Inflammatory macrophage treated with lipopolysaccharide for 4 hours (primary cell): ENCODE results near the gene HSP90AB1.

ENCODE experiments used
- DNase-seq: peaks from one replicate; pipeline ENCODE4 v3.0.0-alpha.2; 2020

Gene HSP90AB1

GRCh38 chr6:44292661-44293365 is 45.9 kb downstream of the HSP90AB1 start:
- no peak for DNase-seq

- no peak for DNase-seq
Observed at GRCh38 chr6:44294832-44295791, 48.2 kb downstream of the HSP90AB1 start.

GRCh38 chr6:44297063-44298038 is 50.5 kb downstream of the HSP90AB1 start:
- no peak for DNase-seq

- DNase-seq, result no peak
Observed at GRCh38 chr6:44298055-44298803, 51.3 kb downstream of the HSP90AB1 start.

GRCh38 chr6:44298864-44299263 is 52.0 kb downstream of the HSP90AB1 start:
- DNase-seq, result no peak

- no peak for DNase-seq
Observed at GRCh38 chr6:44300292-44300823, 53.5 kb downstream of the HSP90AB1 start.

GRCh38 chr6:44301106-44301505 is 54.2 kb downstream of the HSP90AB1 start:
- DNase-seq, result no peak

- DNase-seq, result no peak
Observed at GRCh38 chr6:44301782-44302564, 55.1 kb downstream of the HSP90AB1 start.

GRCh38 chr6:44302856-44303255 is 56.0 kb downstream of the HSP90AB1 start:
- DNase-seq, result no peak
